NB4 (cell line): ENCODE measurements around the gene CDK5RAP3.

ENCODE experiments used
- DNase-seq: peaks from one replicate; pipeline ENCODE4 v3.0.0; 2010; ENCODE audit warnings: low read depth
- H3K4me3 ChIP-seq: one replicate; pipeline ENCODE4 v1.5.1; 2011; ENCODE audit warnings: mild to moderate bottlenecking, low read depth, low read length, moderate library complexity
- CTCF ChIP-seq: IDR thresholded peaks from one replicate; pipeline ENCODE4 v1.5.1; 2012; ENCODE audit warnings: low read depth, low read length
- MAX ChIP-seq: IDR thresholded peaks from 2 replicates; pipeline ENCODE4 v1.6.1; 2011; ENCODE audit warnings: low read depth, low read length
- MYC ChIP-seq: IDR thresholded peaks from 2 replicates; pipeline ENCODE4 v1.6.1; 2011; ENCODE audit warnings: low read depth, low read length
- POLR2A ChIP-seq: IDR thresholded peaks from 2 replicates; pipeline ENCODE4 v1.6.1; 2011; ENCODE audit warnings: mild to moderate bottlenecking; ENCODE audit not compliant: insufficient read length; ENCODE audit errors: extremely low read depth

CDK5RAP3 gene

DNA sequence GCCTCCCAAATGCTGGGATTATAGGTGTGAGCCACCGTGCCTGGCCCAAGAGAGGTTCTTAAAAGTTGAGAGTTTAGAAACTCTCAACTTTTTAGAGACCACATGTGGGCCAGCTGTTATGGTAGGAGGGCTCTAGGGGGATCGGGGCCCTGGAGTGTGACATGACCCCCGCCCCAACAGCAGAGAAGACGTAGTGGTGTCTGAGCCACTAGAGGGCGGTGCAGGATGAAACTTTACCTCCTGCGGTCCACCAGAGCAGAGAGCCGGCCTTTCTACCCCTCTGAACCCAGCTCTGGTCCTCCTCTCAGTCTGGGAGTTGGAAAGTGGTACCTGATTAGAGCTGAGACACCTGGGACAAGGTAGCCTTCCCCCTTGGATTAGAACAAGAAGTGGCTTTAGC lies 7.4 kb downstream of the CDK5RAP3 start:
- TF ChIP-seq CTCF (peak; percentile 74), MYC (no peak)
- peak; percentile 68 for DNase-seq
- no peak overlapping the region for H3K4me3 ChIP-seq

- no peak for DNase-seq
- no peak for TF ChIP-seq CTCF
- no peak for TF ChIP-seq MYC
- no peak for TF ChIP-seq MAX
- TF ChIP-seq POLR2A: no peak
- no peak overlapping the region for H3K4me3 ChIP-seq
Observed at GRCh38 chr17:47980541-47980940, 9.6 kb downstream of the CDK5RAP3 start.

GRCh38 chr17:47981462-47981861 lies 10.5 kb downstream of the CDK5RAP3 start:
- no peak for DNase-seq
- TF ChIP-seq CTCF (no peak), MYC (no peak), MAX (no peak), POLR2A (no peak)
- no peak overlapping the region for H3K4me3 ChIP-seq

DNA sequence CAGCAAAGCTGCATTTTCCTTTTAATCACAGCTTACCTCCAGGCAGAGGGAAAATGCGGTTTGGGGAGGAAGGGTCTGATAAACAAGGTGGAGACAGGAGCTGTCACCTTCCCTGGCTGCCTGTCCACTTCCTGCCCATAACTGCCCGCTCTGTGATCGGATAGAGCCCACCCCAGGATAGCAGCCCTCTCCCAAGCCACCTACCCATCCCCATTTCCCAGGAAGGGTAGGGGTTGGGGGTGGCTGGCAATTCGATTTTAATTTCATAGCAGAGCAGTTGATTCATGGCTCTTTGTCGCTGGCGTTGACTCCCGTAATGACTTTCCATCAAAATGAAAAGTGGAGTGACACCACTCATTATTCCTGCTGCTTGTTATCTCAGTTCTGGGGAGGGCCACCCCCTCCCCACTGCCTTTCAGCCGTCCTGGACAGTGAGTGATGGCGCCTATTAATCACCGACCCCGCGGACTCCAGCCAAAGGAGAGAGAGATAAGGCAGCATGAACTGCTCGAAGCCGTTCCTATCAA lies 11.2 kb downstream of the CDK5RAP3 start:
- no peak overlapping the region for H3K4me3 ChIP-seq
- TF ChIP-seq MAX (no peak), POLR2A (no peak), CTCF (no peak), MYC (no peak)
- DNase-seq: no peak

DNA sequence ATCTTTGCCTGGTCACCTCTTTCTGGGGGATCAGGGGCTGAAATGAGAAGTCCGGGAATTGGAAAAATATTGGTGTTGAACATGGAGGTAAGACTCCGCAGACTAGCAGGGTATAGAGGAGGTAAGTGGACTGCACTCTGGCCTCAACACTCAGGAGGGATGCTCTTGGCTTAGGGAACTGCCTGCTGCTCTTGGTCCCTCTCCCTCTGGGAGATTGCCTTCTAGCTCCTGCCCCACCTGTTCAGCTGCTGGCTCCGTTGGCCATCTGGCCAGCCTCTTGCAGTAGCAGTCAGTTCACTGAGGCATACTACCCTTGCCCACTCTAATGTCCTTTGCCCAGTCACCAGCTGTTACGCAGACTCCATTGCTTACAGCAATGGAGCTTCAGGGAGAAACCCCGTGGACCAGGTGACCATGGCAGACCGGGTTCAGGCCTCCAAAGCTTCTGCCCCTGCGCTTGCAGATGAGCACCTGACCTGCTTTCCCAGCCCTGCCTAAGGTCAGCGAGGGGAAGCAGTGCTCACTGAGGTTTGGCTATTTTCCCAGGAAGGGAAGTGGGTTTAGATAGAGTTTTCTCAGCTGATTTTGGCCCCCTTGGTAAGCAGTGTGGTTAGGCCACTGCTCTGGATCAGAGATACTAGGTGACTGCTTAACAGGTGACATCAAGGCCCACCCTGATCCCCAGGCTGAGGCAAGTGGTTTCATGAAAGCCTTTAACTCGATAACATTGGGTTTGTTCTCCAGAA lies 11.9 kb downstream of the CDK5RAP3 start:
- H3K4me3 ChIP-seq: no peak overlapping the region
- DNase-seq: no peak
- no peak for TF ChIP-seq MYC
- TF ChIP-seq MAX: no peak
- no peak for TF ChIP-seq CTCF
- no peak for TF ChIP-seq POLR2A
